DOHH2 (cell line): ENCODE measurements around the gene FN1.

ENCODE experiments used
- EZH2phosphoT487 ChIP-seq: fragments of 200-600 bp; sonication (generic); IDR thresholded peaks from 2 replicates; pipeline ENCODE4 v1.6.1; 2017; ENCODE audit warnings: borderline replicate concordance, mild to moderate bottlenecking, antibody characterized with exemption, low read length, moderate library complexity, mixed read lengths
- TF ChIP-seq, protein P1 (sequence below): fragments of 200-600 bp; sonication (generic); IDR thresholded peaks from one replicate; pipeline ENCODE4 v1.5.1; 2014; ENCODE audit warnings: antibody characterized with exemption, mild to moderate bottlenecking, low read depth, low read length; ENCODE audit not compliant: poor library complexity, severe bottlenecking

DNA sequence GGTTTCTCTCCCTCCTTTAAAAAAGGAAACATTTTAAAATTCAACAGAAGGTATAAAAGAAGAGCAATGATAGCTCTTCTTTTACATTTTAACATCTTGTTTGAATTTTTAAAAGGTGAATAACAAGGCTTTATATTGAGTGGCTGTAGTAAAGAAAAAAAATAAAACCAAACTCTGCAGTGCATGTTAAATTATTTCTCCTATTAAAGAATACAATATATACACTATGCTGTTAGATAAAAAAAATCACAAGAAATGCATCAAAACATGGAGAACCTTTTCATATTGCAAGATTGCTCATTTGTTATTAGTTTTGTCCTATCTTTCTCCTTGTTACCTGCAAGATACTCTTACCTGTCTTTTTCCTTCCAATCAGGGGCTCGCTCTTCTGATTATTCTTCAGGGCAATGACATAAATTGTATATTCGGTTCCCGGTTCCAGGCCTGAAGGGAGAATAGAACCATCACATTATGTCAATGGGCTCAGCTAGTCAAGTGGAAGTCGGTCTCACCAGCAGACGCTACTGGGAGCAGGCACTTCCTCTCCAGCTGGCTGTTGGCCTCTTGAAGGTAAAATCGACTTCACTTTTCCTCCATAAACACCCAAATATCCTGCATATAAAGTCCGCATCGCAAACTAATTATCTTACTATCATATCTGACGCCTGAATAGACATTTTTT is 62.8 kb downstream of the FN1 start:
- TF ChIP-seq, protein P1, sequence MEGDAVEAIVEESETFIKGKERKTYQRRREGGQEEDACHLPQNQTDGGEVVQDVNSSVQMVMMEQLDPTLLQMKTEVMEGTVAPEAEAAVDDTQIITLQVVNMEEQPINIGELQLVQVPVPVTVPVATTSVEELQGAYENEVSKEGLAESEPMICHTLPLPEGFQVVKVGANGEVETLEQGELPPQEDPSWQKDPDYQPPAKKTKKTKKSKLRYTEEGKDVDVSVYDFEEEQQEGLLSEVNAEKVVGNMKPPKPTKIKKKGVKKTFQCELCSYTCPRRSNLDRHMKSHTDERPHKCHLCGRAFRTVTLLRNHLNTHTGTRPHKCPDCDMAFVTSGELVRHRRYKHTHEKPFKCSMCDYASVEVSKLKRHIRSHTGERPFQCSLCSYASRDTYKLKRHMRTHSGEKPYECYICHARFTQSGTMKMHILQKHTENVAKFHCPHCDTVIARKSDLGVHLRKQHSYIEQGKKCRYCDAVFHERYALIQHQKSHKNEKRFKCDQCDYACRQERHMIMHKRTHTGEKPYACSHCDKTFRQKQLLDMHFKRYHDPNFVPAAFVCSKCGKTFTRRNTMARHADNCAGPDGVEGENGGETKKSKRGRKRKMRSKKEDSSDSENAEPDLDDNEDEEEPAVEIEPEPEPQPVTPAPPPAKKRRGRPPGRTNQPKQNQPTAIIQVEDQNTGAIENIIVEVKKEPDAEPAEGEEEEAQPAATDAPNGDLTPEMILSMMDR = no peak
- no peak for TF ChIP-seq EZH2phosphoT487
